K562 (cell line): ENCODE data around the gene CDRT4. TPM values are rescaled to one million over a fixed set of nuclear protein-coding genes. Genes with fewer than 3 reads are reported as not detected.

Source experiments
- ARID1B ChIP-seq: fragments of 450-650 bp; IDR thresholded peaks from 2 replicates; pipeline ENCODE4 v1.6.1; 2016; ENCODE audit warnings: antibody characterized with exemption, mild to moderate bottlenecking, inconsistent platforms
- ASH1L ChIP-seq: fragments of 450-650 bp; IDR thresholded peaks from 2 replicates; pipeline ENCODE4 v1.6.1; 2018; ENCODE audit warnings: borderline replicate concordance, mild to moderate bottlenecking, low read depth; ENCODE audit not compliant: partially characterized antibody
- BRD9 ChIP-seq: fragments of 450-650 bp; IDR thresholded peaks from 2 replicates; pipeline ENCODE4 v1.6.1; 2018; ENCODE audit warnings: low read depth; ENCODE audit not compliant: partially characterized antibody
- BRF1 ChIP-seq: IDR thresholded peaks from 3 replicates; pipeline ENCODE4 v1.6.1; 2011; ENCODE audit warnings: borderline replicate concordance, mild to moderate bottlenecking; ENCODE audit not compliant: insufficient read length; ENCODE audit errors: extremely low read depth
- CBX8 ChIP-seq: fragments of 200-600 bp; sonication (generic); IDR thresholded peaks from 2 replicates; pipeline ENCODE4 v1.6.1; 2012; ENCODE audit warnings: borderline replicate concordance, mixed run types, low read depth, mild to moderate bottlenecking, moderate library complexity, mixed read lengths, low read length, control low read depth, inconsistent platforms; ENCODE audit not compliant: poor library complexity, severe bottlenecking; ENCODE audit errors: extremely low read depth
- E4F1 ChIP-seq: fragments of 250-450 bp; sonication (Bioruptor Pico); IDR thresholded peaks from 2 replicates; pipeline ENCODE4 v1.5.0; 2021; ENCODE audit warnings: mild to moderate bottlenecking, borderline replicate concordance
- RB1 ChIP-seq: fragments of 450-650 bp; IDR thresholded peaks from 2 replicates; pipeline ENCODE4 v1.6.1; 2017; ENCODE audit warnings: low read depth, mild to moderate bottlenecking
- RNF2 ChIP-seq: sonication (generic); IDR thresholded peaks from 2 replicates; pipeline ENCODE4 v1.6.1; 2016
- SETDB1 ChIP-seq: IDR thresholded peaks from one replicate; pipeline ENCODE4 v1.6.1; 2012; ENCODE audit warnings: low read length, control low read depth, inconsistent platforms
- SMARCA4 ChIP-seq: fragments of 450-650 bp; IDR thresholded peaks from 2 replicates; pipeline ENCODE4 v1.6.1; 2016
- SMC3 ChIP-seq: conservative IDR thresholded peaks from 2 replicates; pipeline ENCODE4 v1.6.1; 2011; ENCODE audit warnings: low read depth, low read length, improper control_type of control experiment; ENCODE audit not compliant: insufficient read depth
- SNIP1 ChIP-seq: fragments of 450-650 bp; IDR thresholded peaks from 2 replicates; pipeline ENCODE4 v1.7.1; 2017; ENCODE audit warnings: low read depth, mild to moderate bottlenecking
- SUPT5H ChIP-seq: fragments of 450-650 bp; IDR thresholded peaks from 2 replicates; pipeline ENCODE4 v1.6.1; 2016
- ZNF280A ChIP-seq: fragments of 450-650 bp; IDR thresholded peaks from 2 replicates; pipeline ENCODE4 v1.6.1; 2018; ENCODE audit warnings: mild to moderate bottlenecking, low read depth; ENCODE audit not compliant: partially characterized antibody
- ZNF407 ChIP-seq: fragments of 450-650 bp; IDR thresholded peaks from 2 replicates; pipeline ENCODE4 v1.6.1; 2016; ENCODE audit warnings: low read depth
- ZNF41 ChIP-seq: fragments of 250-450 bp; sonication (Bioruptor Pico); conservative IDR thresholded peaks from 2 replicates; pipeline ENCODE4 v1.4.0; 2020; ENCODE audit warnings: mild to moderate bottlenecking
- polyA plus RNA-seq, 8 experiments: library from polyadenylated mRNA; depleted of rRNA in 4 of 8; stranded (reverse) in 5 of 8; unstranded in 3 of 8; fragments of >200 nt; fragmentation: Nextera tagmentation in 2 of 8; fragmentation: Illumina TruSeq in 1 of 8; extraction: Ambion mirVana in 2 of 8; extraction: Trizol in 1 of 8; gene quantifications; 2 replicates each; pipeline versions ENCODE4 v1.2.1 to v1.2.3, GENCODE V29; 2011 to 2014; ENCODE audit warnings: inconsistent platforms in 1 of 8, missing spikeins in 1 of 8
- total RNA-seq, 7 experiments: library from RNA; depleted of rRNA in 6 of 7; stranded (reverse); fragments of >200 nt in 6 of 7; fragmentation: Illumina TruSeq in 2 of 7; extraction: Trizol in 2 of 7; gene quantifications; 2 replicates each; pipeline versions ENCODE4 v1.2.1 to v1.2.3, GENCODE V29; 2011 to 2021; ENCODE audit warnings: low replicate concordance in 1 of 7

CDRT4 gene
- total and polyA plus RNA-seq, 9 of the 15 experiments (the other 6 are each of a cell fraction or from before 2014, with no cell fraction given): 1.7 to 6.4 (median 3.5) TPM

GRCh38 chr17:15502369-15503112, 35.1 kb upstream of the CDRT4 start (continued):
- TF ChIP-seq ZNF407 (no peak), ZNF41 (CRISPR knock-in tag) (no peak), RB1 (0 out of 2 replicates have a peak, but pooled peaks have one; percentile 21), ASH1L (no peak), RNF2 (no peak), SNIP1 (no peak), ZNF280A (no peak), CBX8 (no peak), BRF1 (no peak), E4F1 (no peak), BRD9 (peak; percentile 43), SMC3 (peak; percentile 78), SUPT5H (0 out of 2 replicates have a peak, but pooled peaks have one; percentile 41), ARID1B (peak; percentile 20; the same call in 1 of the 2 replicates), SMARCA4 (0 out of 2 replicates have a peak, but pooled peaks have one; percentile 20), SETDB1 (no peak)
